IMR-90 (cell line): ENCODE data around the gene ABTB2. TPM values are rescaled to one million over a fixed set of nuclear protein-coding genes. Genes with fewer than 3 reads are reported as not detected.

Experiments
- ATAC-seq: fragments of 200-7000 bp; cut with Tn5 transposase; 2 replicates; pipeline ENCODE4 v1.9.1; 2020; ENCODE audit warnings: low read depth, mild to moderate bottlenecking, moderate library complexity
- BruUV-seq: library from RNA; stranded (reverse); fragments of 400-500 nt; replicated peaks from 2 replicates; lab custom pipeline; 2021; lab: Mats Ljungman, UMichigan
- CTCF ChIA-PET: fragments of 300-600 bp; formaldehyde crosslinking; extraction: SDS; loops from one replicate; lab custom pipeline; 2021; ENCODE audit warnings: antibody characterized with exemption; lab: Yijun Ruan, JAX
- POLR2A ChIA-PET: fragments of 300-600 bp; sonication (Branson Sonifier 250); formaldehyde crosslinking; loops from one replicate; lab custom pipeline; 2022; ENCODE audit warnings: antibody characterized with exemption; ENCODE audit not compliant: unreplicated experiment; lab: Charles Lee
- DNase-seq: peaks from one replicate; pipeline ENCODE4 v3.0.0; 2013
- H2AFZ ChIP-seq: replicated peaks from 2 replicates; pipeline ENCODE3; 2013; ENCODE audit warnings: low read length, mild to moderate bottlenecking; ENCODE audit not compliant: poor library complexity
- H2AK5ac ChIP-seq: 2 replicates; pipeline ENCODE4 v1.6.1; 2013; ENCODE audit warnings: low read depth, low read length, inconsistent platforms
- H2AK9ac ChIP-seq: replicated peaks from 2 replicates; pipeline ENCODE3; 2013; ENCODE audit warnings: mild to moderate bottlenecking, low read depth, low read length, moderate library complexity; ENCODE audit not compliant: poor library complexity
- H2BK120ac ChIP-seq: 2 replicates; pipeline ENCODE4 v1.6.1; 2013; ENCODE audit warnings: low read depth, low read length, inconsistent platforms
- H2BK15ac ChIP-seq: 3 replicates; pipeline ENCODE4 v1.6.1; 2013; ENCODE audit warnings: low read depth, low read length, inconsistent platforms
- H2BK20ac ChIP-seq: 2 replicates; pipeline ENCODE4 v1.6.1; 2013; ENCODE audit warnings: low read depth, mild to moderate bottlenecking, inconsistent platforms, low read length, moderate library complexity
- H2BK5ac ChIP-seq: 2 replicates; pipeline ENCODE4 v1.6.1; 2013; ENCODE audit warnings: mild to moderate bottlenecking, low read depth, low read length, inconsistent platforms; ENCODE audit not compliant: poor library complexity, severe bottlenecking
- H3K14ac ChIP-seq: replicated peaks from 2 replicates; pipeline ENCODE4 v1.6.1; 2013; ENCODE audit warnings: low read depth, low read length, inconsistent platforms
- H3K18ac ChIP-seq: 2 replicates; pipeline ENCODE4 v1.6.1; 2013; ENCODE audit warnings: low read depth, low read length, control low read depth
- H3K23ac ChIP-seq: 2 replicates; pipeline ENCODE4 v1.6.1; 2013; ENCODE audit warnings: low read depth, low read length, inconsistent platforms
- H3K27ac ChIP-seq: 2 replicates; pipeline ENCODE4 v1.5.1; 2013; ENCODE audit warnings: mild to moderate bottlenecking, control low read depth, low read length; ENCODE audit not compliant: insufficient read depth
- H3K27me3 ChIP-seq: 2 replicates; pipeline ENCODE4 v1.6.1; 2013; ENCODE audit warnings: low read length; ENCODE audit not compliant: control insufficient read depth, insufficient read depth
- H3K36me3 ChIP-seq: 2 replicates; pipeline ENCODE4 v1.6.1; 2013; ENCODE audit warnings: low read length, mixed read lengths; ENCODE audit not compliant: control insufficient read depth, insufficient read depth
- H3K4ac ChIP-seq: 2 replicates; pipeline ENCODE4 v1.6.1; 2013; ENCODE audit warnings: low read depth, low read length, inconsistent platforms
- H3K4me1 ChIP-seq: 2 replicates; pipeline ENCODE4 v1.6.1; 2013; ENCODE audit warnings: low read length, mixed read lengths; ENCODE audit not compliant: control insufficient read depth, insufficient read depth
- H3K4me2 ChIP-seq: 2 replicates; pipeline ENCODE4 v1.6.1; 2013; ENCODE audit warnings: low read depth, mild to moderate bottlenecking, control low read depth, low read length, moderate library complexity
- H3K4me3 ChIP-seq: 2 replicates; pipeline ENCODE4 v1.5.1; 2013; ENCODE audit warnings: low read depth, mild to moderate bottlenecking, control low read depth, low read length, moderate library complexity; ENCODE audit not compliant: insufficient read depth
- H3K56ac ChIP-seq: 2 replicates; pipeline ENCODE4 v1.6.1; 2013; ENCODE audit warnings: low read length, inconsistent platforms; ENCODE audit not compliant: insufficient read depth; ENCODE audit errors: extremely low read depth
- H3K79me1 ChIP-seq, 2 experiments: 2 replicates each; pipeline ENCODE4 v1.6.1; 2013; ENCODE audit warnings: low read length in 2 of 2, inconsistent platforms in 1 of 2, low read depth in 1 of 2
- H3K9ac ChIP-seq: 2 replicates; pipeline ENCODE4 v1.6.1; 2013; ENCODE audit warnings: low read depth, low read length, control low read depth
- H3K9me1 ChIP-seq: 2 replicates; pipeline ENCODE4 v1.6.1; 2013; ENCODE audit warnings: low read length, inconsistent platforms; ENCODE audit not compliant: insufficient read depth
- H3K9me3 ChIP-seq: 2 replicates; pipeline ENCODE4 v1.6.1; 2013; ENCODE audit warnings: low read length; ENCODE audit not compliant: control insufficient read depth, insufficient read depth
- H4K20me1 ChIP-seq: 2 replicates; pipeline ENCODE4 v1.6.1; 2013; ENCODE audit warnings: low read length, inconsistent platforms; ENCODE audit not compliant: insufficient read depth
- H4K5ac ChIP-seq: 2 replicates; pipeline ENCODE4 v1.6.1; 2013; ENCODE audit warnings: mild to moderate bottlenecking, low read depth, low read length, control low read depth
- H4K8ac ChIP-seq, 2 experiments: 2 replicates each; pipeline ENCODE4 v1.6.1; 2013; ENCODE audit warnings: low read depth in 2 of 2, low read length in 2 of 2, control low read depth in 1 of 2, inconsistent platforms in 1 of 2
- H4K91ac ChIP-seq: 2 replicates; pipeline ENCODE4 v1.6.1; 2013; ENCODE audit warnings: low read depth, low read length, inconsistent platforms; ENCODE audit not compliant: insufficient read depth
- BHLHE40 ChIP-seq: fragments of 150-350 bp; IDR thresholded peaks from 2 replicates; pipeline ENCODE4 v1.6.1; 2016; ENCODE audit warnings: mild to moderate bottlenecking, low read depth, low read length
- WGBS, 2 experiments: methylation state at CpG; one replicate each; pipeline versions ENCODE4 v1.1.5 to v1.1.7; 2013; ENCODE audit warnings: missing lambda C conversion rate in 2 of 2; ENCODE audit not compliant: insufficient read length in 1 of 2; ENCODE audit errors: extremely low coverage in 2 of 2; 5-methylcytosine and 5-hydroxymethylcytosine counted together
- dilution Hi-C: fragments of 300-500 bp; cut with HindIII; formaldehyde crosslinking; loops from one replicate; pipeline ENCODE4 v1.14.3; 2018; ENCODE audit warnings: low sequenced_read_pairs; ENCODE audit not compliant: unreplicated experiment
- in situ Hi-C: fragments of 300-500 bp; cut with MboI; formaldehyde crosslinking; loops from 3 replicates; pipeline ENCODE4 v1.14.3; 2019; ENCODE audit warnings: low sequenced_read_pairs, inconsistent platforms, mixed read lengths
- intact Hi-C: fragments of 100-400 bp; cut with micrococcal nuclease; formaldehyde crosslinking; loops from 2 replicates; pipeline ENCODE4 v1.10.0; 2022
- polyA plus RNA-seq, 3 experiments: library from polyadenylated mRNA; depleted of rRNA; stranded (reverse); fragments of >200 nt; gene quantifications; 2 replicates each; pipeline ENCODE4 v1.2.3, GENCODE V29; 2012; ENCODE audit warnings: low replicate concordance in 1 of 3
- total RNA-seq: library from RNA; depleted of rRNA; stranded (reverse); fragments of >200 nt; gene quantifications from 2 replicates; pipeline ENCODE4 v1.2.3, GENCODE V29; 2012

Gene ABTB2
- total and polyA plus RNA-seq, 2 of the 4 experiments (the other 2 are of a cell fraction) = 0.18 to 2.0 TPM

GRCh38 chr11:34151916-34152845 lies 205.6 kb downstream of the ABTB2 start:
- no peak overlapping the region for H2BK120ac ChIP-seq
- CTCF ChIA-PET = interaction anchor here (0.6 kb wide), 1 partner anchor 718 kb away, joined by 3 read pairs; no protein-coding TSS in a partner anchor
- H3K18ac ChIP-seq = no peak overlapping the region
- no peak overlapping the region for H2BK5ac ChIP-seq
- H3K4me1 ChIP-seq = peaks cover 2% of the 10 kb centered on the region; the same call in 1 of the 2 replicates
- WGBS, 2 experiments = 72% methylated on average over 5 of the region's 18 CpGs; no CpG with 5 or more reads in 1 of the 2 experiments
- ATAC-seq (no peak), DNase-seq (no peak)
- no peaks in the 10 kb centered on the region; the same call in 1 of the 2 replicates for H4K20me1 ChIP-seq
- TF ChIP-seq BHLHE40 = no peak
- no peak overlapping the region for H3K4me2 ChIP-seq
- no peak overlapping the region for H3K9ac ChIP-seq
- H2BK15ac ChIP-seq = no peak overlapping the region
- POLR2A ChIA-PET = no interaction called here
- intact Hi-C loops (no loop called here), in situ Hi-C loops (no loop called here), dilution Hi-C loops (no loop called here)
- H4K91ac ChIP-seq = no peak overlapping the region
- no peak overlapping the region for H3K14ac ChIP-seq
- no peak overlapping the region for H3K23ac ChIP-seq
- peaks cover 25% of the 10 kb centered on the region for H3K36me3 ChIP-seq
- H3K79me1 ChIP-seq = no peaks in the 10 kb centered on the region; a peak in 1 of 4 replicates
- no peak overlapping the region for H3K4ac ChIP-seq
- H3K9me3 ChIP-seq = no peaks in the 10 kb centered on the region
- no peak overlapping the region for H2BK20ac ChIP-seq
- no peaks in the 10 kb centered on the region for H3K27me3 ChIP-seq
- H2AK5ac ChIP-seq = no peak overlapping the region
- H4K8ac ChIP-seq = no peak overlapping the region
- H3K9me1 ChIP-seq = no peaks in the 10 kb centered on the region
- no peak overlapping the region for H3K56ac ChIP-seq
- H2AK9ac ChIP-seq = peak overlapping the region; percentile 11
- no peak overlapping the region for H4K5ac ChIP-seq
- H3K27ac ChIP-seq = no peak overlapping the region
- H2AFZ ChIP-seq = no peak overlapping the region
- BruUV-seq = no TSS peak
- H3K4me3 ChIP-seq = no peak overlapping the region
